Measurements from ENCODE around the gene ROBO4.

GRCh38 chr11:124884340-124884739, 13.3 kb downstream of the ROBO4 start:
- TF ChIP-seq, protein P1, sequence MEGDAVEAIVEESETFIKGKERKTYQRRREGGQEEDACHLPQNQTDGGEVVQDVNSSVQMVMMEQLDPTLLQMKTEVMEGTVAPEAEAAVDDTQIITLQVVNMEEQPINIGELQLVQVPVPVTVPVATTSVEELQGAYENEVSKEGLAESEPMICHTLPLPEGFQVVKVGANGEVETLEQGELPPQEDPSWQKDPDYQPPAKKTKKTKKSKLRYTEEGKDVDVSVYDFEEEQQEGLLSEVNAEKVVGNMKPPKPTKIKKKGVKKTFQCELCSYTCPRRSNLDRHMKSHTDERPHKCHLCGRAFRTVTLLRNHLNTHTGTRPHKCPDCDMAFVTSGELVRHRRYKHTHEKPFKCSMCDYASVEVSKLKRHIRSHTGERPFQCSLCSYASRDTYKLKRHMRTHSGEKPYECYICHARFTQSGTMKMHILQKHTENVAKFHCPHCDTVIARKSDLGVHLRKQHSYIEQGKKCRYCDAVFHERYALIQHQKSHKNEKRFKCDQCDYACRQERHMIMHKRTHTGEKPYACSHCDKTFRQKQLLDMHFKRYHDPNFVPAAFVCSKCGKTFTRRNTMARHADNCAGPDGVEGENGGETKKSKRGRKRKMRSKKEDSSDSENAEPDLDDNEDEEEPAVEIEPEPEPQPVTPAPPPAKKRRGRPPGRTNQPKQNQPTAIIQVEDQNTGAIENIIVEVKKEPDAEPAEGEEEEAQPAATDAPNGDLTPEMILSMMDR (IDR thresholded peaks at IDR 0.05): no peak
- no peak for TF ChIP-seq EZH2 (IDR thresholded peaks at IDR 0.05; ENCODE audit: borderline replicate concordance, insufficient read depth, low read depth, low read length, poor library complexity, severe bottlenecking)
